SK-N-SH treated with all-trans-retinoic acid at 6 μM for 48 hours (cell line): ENCODE results near the gene MOCS2.

ENCODE experiments used
- ATAC-seq: fragments of 200-7000 bp; cut with Tn5 transposase; 3 replicates; pipeline ENCODE4 v1.9.1; 2020; ENCODE audit warnings: mild to moderate bottlenecking, moderate library complexity
- RARB ChIP-seq: fragments of 250-450 bp; sonication (Bioruptor Pico); IDR thresholded peaks from 2 replicates; pipeline ENCODE4 v1.8.0; 2021; ENCODE audit warnings: mild to moderate bottlenecking, moderate library complexity
- ZNF8 ChIP-seq: fragments of 450-650 bp; formaldehyde crosslinking; IDR thresholded peaks from 2 replicates; pipeline ENCODE4 v1.5.0; 2020; ENCODE audit warnings: mild to moderate bottlenecking, moderate library complexity

MOCS2 gene

GRCh38 chr5:53048248-53048647 is 61.3 kb downstream of the MOCS2 start:
- TF ChIP-seq ZNF8 (CRISPR knock-in tag) (no peak), RARB (CRISPR knock-in tag) (no peak)
- ATAC-seq: no peak
